HG03103 (cell line): ENCODE results near the gene SWSAP1.
"Not testable (repeated sequence)": the region's sequence is repeated elsewhere in the genome, so short reads cannot be mapped to it uniquely, and the experiment has no call there.

Experiments used
- ATAC-seq: cut with Tn5 transposase; IDR thresholded peaks from one replicate; pipeline ENCODE4 v1.9.1; 2021; ENCODE audit warnings: low read depth; ENCODE audit not compliant: unreplicated experiment

Gene SWSAP1

GRCh38 chr19:11354102-11354501 is 20.4 kb upstream of the SWSAP1 start:
- ATAC-seq, result not testable (repeated sequence)

- ATAC-seq, result no peak
Measured at GRCh38 chr19:11355160-11356073, 19.0 kb upstream of the SWSAP1 start, which contains the start of gene PLPPR2. Gene PLPPR2 (plus strand): TSS chr19:11355432. CDS start chr19:11357674, 2,242 bp downstream.

GRCh38 chr19:11356074-11356397 is 18.4 kb upstream of the SWSAP1 start:
- no peak for ATAC-seq

GRCh38 chr19:11356676-11357550 is 17.6 kb upstream of the SWSAP1 start:
- ATAC-seq, result no peak

- no peak for ATAC-seq
Measured at GRCh38 chr19:11359421-11359820, 15.0 kb upstream of the SWSAP1 start.

- ATAC-seq, result no peak
Measured at GRCh38 chr19:11361037-11361770, 13.3 kb upstream of the SWSAP1 start.

GRCh38 chr19:11361771-11362731 is 12.4 kb upstream of the SWSAP1 start:
- ATAC-seq, result no peak

- no peak for ATAC-seq
Measured at GRCh38 chr19:11363881-11364280, 10.6 kb upstream of the SWSAP1 start.

- no peak for ATAC-seq
Measured at GRCh38 chr19:11364296-11364904, 10.1 kb upstream of the SWSAP1 start.

GRCh38 chr19:11364935-11365334 is 9.5 kb upstream of the SWSAP1 start:
- no peak for ATAC-seq

GRCh38 chr19:11365557-11366117 is 8.8 kb upstream of the SWSAP1 start:
- ATAC-seq, result no peak

- no peak for ATAC-seq
Measured at GRCh38 chr19:11367528-11367927, 6.9 kb upstream of the SWSAP1 start.

- ATAC-seq, result no peak
Measured at GRCh38 chr19:11370744-11371143, 3.7 kb upstream of the SWSAP1 start.

GRCh38 chr19:11373166-11373884 is 1.1 kb upstream of the SWSAP1 start:
- ATAC-seq, result no peak

- no peak for ATAC-seq
Measured at GRCh38 chr19:11373885-11374432, 507 bp upstream of the SWSAP1 start.

GRCh38 chr19:11375143-11375948 is 880 bp downstream of the SWSAP1 start:
- no peak for ATAC-seq

- no peak for ATAC-seq
Measured at GRCh38 chr19:11377237-11377636, 2.8 kb downstream of the SWSAP1 start.
